GM13977 (cell line): ENCODE data around the gene PSMG3.

Experiments used
- DNase-seq: peaks from one replicate; pipeline ENCODE4 v3.0.0; 2012; ENCODE audit warnings: low spot score
- in situ Hi-C: fragments of 300-500 bp; cut with MboI; formaldehyde crosslinking; loops from one replicate; pipeline ENCODE4 v1.12.0; 2022; ENCODE audit warnings: low sequenced_read_pairs, low pct_unique_long_range_greater_than_20kb, mixed read lengths, inconsistent platforms; ENCODE audit not compliant: unreplicated experiment
- TF ChIP-seq, protein P1 (sequence below): IDR thresholded peaks from 2 replicates; pipeline ENCODE4 v1.5.1; 2012; ENCODE audit warnings: mild to moderate bottlenecking, control low read depth; ENCODE audit not compliant: insufficient read depth; ENCODE audit errors: extremely low read depth, missing control alignments

PSMG3 gene

DNA sequence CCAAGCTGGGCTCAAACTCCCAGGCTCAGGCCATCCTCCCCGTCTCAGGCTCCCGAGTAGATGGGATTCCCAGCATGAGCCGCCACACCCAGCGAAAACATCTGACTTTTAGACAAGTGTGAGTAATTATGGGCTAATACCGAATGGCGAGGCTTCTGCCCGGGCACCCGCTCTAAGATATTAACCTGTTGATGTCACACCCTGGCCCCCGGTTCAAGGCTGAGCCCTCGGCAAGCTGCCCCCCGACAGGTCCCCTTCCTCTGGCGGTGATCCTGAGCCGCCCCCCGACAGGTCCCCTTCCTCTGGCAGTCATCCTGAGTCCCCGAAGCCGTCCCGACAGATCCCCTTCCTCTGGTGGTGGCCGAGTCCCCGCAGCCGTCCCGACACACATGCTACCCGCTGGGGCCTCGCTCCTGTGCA, 5.2 kb downstream of the PSMG3 start:
- in situ Hi-C loops = loop anchor here (25.0 kb wide), 1 partner anchor 773 kb away; no protein-coding TSS in a partner anchor
- TF ChIP-seq, protein P1, sequence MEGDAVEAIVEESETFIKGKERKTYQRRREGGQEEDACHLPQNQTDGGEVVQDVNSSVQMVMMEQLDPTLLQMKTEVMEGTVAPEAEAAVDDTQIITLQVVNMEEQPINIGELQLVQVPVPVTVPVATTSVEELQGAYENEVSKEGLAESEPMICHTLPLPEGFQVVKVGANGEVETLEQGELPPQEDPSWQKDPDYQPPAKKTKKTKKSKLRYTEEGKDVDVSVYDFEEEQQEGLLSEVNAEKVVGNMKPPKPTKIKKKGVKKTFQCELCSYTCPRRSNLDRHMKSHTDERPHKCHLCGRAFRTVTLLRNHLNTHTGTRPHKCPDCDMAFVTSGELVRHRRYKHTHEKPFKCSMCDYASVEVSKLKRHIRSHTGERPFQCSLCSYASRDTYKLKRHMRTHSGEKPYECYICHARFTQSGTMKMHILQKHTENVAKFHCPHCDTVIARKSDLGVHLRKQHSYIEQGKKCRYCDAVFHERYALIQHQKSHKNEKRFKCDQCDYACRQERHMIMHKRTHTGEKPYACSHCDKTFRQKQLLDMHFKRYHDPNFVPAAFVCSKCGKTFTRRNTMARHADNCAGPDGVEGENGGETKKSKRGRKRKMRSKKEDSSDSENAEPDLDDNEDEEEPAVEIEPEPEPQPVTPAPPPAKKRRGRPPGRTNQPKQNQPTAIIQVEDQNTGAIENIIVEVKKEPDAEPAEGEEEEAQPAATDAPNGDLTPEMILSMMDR = no peak
- DNase-seq = no peak

DNA sequence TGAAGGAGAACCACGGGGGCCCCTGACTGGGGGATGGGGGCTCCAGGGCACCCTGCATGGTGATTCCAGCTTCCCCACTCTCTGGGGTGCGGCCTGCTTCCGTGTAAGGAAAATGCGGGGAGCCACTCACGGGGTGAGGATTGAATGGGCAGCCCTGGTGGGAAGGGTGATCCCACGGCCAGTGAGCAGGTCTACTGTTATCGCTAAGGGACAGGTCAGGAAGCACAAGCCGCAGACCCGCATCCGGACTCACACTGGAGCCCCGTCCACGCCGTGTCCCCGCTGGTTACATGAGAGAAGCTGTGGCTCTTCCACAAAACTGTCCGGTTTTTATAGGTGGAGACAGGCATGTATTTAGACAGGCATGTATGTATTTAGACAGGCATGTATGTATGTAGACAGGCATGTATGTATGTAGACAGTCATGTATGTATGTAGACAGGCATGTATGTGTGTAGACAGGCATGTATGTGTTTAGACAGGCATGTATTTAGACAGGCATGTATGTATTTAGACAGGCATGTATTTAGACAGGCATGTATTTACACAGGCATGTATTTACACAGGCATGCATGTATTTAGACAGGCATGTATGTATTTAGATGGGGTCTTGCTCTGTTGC, 5.7 kb downstream of the PSMG3 start:
- no peak for DNase-seq
- in situ Hi-C loops = loop anchor here (25.0 kb wide), 1 partner anchor 773 kb away; no protein-coding TSS in a partner anchor
- TF ChIP-seq, protein P1 = no peak

DNA sequence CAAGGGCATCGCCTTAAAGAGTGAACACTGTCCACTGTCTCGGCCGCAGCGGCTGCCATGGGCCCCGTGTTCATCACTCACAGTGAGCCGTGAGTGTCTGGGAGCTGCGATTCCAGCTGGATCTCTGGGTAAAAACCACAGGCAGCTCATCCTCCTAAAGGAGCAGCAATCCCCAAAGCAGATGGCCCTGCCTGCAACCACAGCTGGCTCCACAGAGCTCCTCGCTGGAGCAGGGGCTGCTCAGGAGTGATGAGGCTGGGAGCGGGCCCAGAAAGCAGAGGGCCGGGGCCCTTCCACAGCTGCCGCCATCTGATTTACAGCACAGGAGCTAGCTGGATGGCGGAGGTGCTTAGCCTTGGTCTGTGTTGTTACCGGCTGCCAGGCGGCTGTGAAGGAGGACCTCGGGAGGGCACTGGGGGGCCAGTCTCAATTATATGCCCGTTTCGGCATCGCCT, 7.2 kb downstream of the PSMG3 start:
- TF ChIP-seq, protein P1 = no peak
- in situ Hi-C loops = loop anchor here (25.0 kb wide), 1 partner anchor 775 kb away; no protein-coding TSS in a partner anchor
- no peak for DNase-seq

DNA sequence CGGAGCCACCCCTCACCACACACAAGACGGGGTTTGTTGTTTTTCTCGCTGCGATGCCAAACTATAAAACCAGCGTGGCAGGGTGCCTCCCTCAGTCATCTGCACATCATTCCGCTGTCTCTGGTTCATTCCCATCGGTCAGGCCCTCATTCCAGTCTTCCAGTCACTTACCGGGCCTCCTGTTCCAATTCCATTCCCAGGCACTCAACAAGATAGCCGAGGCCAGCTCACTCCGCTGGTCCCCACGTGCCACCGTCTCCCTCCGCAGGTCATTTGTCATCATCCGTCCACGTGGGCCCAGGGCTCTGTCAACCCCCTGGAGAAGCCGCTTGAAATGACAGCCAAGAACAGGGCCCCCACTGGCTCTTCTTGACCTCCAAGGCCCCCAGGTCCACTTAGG, 7.7 kb downstream of the PSMG3 start:
- TF ChIP-seq, protein P1 = no peak
- DNase-seq = no peak
- in situ Hi-C loops = loop anchor here (25.0 kb wide), 1 partner anchor 775 kb away; no protein-coding TSS in a partner anchor

DNA sequence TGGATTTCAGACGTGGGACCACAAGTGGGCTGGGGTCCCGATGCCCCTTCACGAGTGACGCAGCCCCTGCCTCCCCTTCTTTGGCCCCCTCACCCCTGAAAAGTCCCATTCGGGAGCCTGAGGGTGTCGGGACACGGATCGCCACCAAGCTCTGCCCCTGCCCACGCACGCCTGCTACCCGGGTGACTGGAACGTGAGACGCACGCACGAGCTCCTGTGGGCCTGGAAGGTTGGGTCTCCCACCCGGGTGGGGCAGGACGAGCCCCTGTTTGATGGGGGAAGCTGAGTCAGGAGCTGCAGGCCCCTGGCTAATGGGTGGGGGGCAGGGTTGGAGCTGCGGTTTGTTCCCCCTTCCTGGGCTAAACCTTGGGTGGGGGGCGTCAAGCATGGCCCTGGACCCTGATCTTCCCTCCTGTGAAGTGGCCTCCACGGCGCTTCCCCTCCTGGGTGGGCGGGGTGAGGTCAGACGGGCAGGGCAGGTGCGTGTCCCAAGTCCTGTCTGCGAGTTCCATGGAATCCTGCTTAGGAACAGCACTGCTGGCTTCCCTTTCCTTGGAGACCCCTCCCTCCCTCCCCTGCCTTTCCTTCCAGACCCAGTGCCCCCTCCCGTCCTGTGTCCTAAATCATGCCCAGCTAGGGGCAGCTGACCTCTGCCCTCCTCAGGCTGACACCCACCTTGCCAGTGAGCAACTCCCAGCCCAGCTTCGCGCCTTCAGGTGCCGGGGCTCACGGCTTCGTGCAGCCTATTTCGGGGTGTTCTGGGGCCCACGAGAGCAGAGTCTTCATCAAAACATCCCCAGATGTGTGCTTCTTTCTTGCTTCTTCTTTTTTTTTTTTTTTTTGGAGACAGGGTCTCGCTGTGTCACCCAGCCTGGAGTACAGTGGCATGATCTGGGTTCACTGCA, 8.5 kb downstream of the PSMG3 start:
- TF ChIP-seq, protein P1 = no peak
- in situ Hi-C loops = loop anchor here (25.0 kb wide), 1 partner anchor 776 kb away; no protein-coding TSS in a partner anchor
- DNase-seq = no peak

DNA sequence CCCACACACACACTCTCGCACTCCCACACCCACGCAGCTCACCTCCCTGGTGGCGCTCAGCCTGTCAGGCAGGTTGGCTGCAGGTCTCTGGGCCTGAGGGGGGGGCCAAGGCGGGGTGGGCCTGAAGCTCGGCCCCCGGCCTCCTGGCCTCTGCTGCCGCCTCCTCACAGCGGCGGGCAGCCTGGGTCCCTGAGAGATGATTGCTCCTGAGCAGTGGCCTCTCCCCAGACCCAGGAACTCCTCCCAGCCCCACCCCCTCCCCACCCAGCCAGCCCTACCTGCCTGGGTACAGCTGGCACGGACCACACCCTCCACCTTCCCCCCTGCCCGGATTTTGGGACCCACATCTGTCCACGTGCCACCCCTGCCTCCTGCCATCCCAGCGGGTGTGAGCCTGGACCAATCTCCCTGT, 9.2 kb downstream of the PSMG3 start:
- TF ChIP-seq, protein P1 = no peak
- in situ Hi-C loops = loop anchor here (25.0 kb wide), 1 partner anchor 777 kb away; no protein-coding TSS in a partner anchor
- no peak for DNase-seq
